NCI-H526 (cell line): Measurements from ENCODE around the gene SLC43A1.
"Not testable (repeated sequence)": the region's sequence is repeated elsewhere in the genome, so short reads cannot be mapped to it uniquely, and the experiment has no call there.

ENCODE experiments used
- DNase-seq, 2 experiments: peaks; one replicate each; lab custom pipeline; 2025; lab: John Stamatoyannopoulos, UW

Gene SLC43A1

DNA sequence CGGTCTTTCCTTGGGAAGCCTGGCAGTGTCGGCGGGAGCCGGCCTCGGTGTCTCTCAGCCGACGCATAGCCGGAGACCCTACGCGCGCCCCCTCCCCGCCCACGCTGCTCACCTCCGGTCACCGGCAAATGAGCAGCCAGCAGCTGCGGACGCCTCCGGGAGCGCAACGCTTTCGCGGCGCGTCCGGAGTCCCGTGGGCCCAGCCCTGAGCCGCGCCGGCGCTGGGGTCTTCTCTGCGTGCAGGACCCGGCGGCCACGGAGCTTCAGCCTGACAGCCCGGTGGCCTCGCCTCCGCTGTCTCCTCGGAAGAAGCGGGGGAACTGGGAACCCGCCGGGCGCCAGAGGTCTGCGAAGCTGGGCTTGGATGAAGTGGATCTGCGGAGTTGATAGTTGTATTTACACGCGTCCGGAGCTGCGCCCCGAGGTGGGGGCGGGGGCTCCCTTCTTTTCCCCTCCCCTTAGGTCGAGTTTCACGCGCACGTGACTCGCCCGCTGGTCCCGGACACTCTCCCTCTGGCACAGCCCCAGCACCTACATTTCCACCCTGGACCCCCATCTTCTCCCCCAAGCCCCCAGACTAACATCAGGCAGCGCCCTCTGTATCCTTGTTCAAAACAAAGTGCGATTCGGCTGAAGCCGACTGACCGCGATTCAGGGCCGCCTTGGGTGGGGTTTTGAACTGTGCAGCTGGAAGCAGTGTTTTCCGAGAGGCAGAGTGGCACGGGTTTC is at the start of gene SLC43A1:
SLC43A1 (minus strand) TSS at position 371 of the 729 bp plus-strand sequence. CDS start 1,591 bp downstream, outside the sequence.
- DNase-seq, result peak in 1 of 2 experiments; percentile 69

DNA sequence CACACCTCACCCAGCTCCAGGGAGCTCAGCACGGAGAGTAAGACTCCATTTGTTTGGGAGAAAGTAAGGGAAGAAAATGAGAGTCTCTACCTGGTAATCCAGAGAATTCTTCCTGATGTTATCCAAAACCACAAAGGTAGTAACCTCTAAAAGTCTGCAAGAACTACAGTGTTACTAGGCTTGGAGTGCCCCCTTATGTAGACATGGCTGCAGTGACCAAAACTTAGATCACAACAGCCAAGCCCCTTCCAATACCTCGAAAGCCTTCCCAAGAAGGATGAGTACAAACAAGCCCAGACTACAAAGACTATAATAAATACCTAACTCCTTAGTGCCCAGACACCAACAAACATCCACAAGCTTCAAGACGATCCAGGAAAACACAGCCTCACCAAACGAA is 47.1 kb upstream of the SLC43A1 start:
- no peak for DNase-seq

DNA sequence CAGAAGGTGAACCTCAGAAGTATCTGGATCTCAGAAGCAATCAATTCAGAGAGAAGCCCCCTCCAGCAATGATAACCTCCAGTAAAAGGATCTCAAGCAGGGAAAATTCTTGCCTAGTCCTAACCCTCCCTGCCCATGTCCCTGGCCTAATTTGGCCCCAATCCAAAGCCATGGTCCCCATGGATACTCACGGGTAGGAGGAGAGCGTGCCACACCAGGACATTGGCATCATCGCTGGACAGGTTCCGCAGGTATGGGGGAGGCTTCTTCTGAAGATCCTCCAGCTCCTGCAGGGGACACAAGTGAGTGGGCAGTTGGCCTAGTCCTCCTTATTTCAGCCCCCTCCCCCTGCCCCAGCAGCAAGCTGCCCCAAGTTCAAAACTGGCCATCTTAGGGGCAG is 44.6 kb upstream of the SLC43A1 start:
- DNase-seq, result no peak

DNA sequence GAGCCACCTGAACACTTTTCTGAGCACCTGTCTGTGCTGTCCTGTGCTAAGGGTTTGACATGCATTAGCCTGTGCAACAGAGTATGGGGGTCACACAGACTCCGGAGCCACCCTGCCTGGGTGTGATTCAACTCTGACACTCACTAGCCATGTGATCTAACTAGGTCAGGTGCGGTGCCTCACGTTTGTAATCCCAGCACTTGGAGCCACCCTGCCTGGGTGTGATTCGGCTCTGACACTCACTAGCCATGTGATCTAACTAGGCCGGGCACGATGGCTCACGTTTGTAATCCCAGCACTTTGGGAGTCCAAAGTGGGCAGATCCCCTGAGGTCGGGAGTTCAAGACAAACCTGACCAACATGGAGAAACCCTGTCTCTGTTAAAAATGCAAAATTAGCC is 40.5 kb upstream of the SLC43A1 start:
- no peak for DNase-seq

DNA sequence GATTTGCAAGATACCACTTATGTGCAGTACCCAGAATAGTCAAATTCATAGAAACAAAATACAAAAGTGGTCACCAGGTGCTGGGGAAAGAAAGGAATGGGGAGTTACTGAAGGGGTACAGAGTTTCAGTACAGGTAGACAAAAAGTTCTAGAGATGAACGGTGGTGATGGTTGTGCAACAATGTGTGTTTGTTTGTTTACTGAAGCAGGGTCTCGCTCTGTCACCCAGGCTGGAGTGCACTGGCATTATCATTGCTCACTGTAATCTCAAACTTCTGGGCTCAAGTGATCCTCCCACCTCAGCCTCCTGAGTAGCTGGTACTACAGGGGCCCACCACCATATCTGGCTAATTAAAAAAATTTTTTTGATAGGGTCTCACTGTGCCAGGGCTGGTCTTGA is 39.9 kb upstream of the SLC43A1 start:
- no peak for DNase-seq

DNA sequence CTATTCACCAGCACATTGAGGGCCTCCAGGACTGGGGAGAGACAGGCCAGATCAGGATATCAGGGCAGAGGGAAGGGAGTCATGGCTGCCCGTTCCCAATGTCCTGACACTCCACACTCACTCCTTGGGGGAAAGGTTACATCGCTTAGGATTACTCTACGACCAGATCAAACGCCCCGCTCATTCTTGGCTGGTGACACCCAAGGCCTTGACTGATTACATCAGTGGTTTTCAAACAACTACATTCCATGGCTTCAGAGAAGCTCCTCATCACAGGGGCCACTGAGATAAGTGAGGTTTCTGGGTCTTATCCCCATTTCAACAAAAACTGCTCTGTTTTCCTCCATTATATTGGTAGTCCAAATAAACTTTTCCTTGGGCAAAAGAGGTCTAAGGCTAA is 37.0 kb upstream of the SLC43A1 start:
- no peak for DNase-seq

DNA sequence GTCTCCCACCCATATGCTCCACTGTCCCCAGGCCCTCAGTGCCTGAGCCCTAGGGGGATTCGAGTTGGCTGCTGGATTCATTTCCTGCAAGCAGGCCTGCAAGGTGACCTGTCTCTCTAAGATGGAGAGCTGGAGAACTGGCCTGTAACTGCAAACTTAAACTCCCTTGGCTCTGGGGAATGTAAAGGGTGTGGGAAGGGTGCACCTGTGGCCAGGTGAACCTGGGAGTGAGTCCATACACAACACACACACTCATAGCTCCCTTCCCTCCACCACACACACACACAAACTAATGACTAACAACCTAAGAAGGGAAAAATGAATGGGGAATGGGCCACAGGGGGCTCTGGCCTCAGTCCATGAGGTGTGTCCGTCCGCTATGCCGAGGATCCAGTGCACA is 36.4 kb upstream of the SLC43A1 start:
- no peak for DNase-seq

DNA sequence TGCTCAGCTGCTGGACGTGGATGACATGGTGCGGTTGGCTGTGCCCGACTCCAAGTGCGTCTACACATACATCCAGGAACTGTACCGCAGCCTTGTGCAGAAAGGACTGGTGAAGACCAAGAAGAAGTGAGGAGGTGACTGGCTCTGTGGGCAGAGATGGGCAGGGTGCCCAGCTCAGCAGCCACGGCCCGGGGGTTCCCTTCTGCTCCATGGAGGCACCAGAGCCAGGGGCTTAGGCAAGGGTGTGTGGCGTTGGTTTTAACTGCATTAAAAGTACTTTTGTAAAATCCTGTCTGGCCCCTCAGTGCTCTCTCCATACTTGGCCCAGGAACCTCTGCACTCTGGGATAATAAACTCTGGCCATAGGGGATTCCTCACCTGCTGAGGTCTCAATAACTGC is 34.5 kb upstream of the SLC43A1 start:
- DNase-seq, result no peak

DNA sequence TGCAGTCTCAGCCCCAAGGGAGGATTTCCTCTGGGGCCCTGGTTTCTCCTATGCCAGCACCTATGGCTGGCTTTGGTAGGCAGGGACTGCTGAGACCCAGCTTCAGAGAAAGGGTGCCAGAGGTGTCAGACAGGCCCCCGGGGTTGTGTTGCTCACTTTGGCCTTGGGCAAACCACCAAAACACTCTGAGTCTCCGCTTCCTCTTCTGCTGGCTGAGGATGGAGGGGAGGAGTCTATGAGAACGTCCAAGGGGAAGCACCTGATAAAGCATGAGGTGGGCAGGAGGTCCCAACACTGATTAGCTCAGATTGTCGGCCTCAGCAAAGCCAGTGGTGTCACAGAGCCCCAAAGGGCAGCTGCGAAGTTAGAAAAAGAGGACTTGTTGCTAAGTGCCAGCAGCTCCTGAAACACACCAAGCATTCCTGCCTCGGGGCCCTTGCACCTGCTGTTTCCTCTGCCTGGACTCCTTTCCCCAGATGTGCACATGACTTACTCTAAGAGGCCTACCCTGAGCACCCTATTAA is 32.4 kb upstream of the SLC43A1 start:
- no peak for DNase-seq

DNA sequence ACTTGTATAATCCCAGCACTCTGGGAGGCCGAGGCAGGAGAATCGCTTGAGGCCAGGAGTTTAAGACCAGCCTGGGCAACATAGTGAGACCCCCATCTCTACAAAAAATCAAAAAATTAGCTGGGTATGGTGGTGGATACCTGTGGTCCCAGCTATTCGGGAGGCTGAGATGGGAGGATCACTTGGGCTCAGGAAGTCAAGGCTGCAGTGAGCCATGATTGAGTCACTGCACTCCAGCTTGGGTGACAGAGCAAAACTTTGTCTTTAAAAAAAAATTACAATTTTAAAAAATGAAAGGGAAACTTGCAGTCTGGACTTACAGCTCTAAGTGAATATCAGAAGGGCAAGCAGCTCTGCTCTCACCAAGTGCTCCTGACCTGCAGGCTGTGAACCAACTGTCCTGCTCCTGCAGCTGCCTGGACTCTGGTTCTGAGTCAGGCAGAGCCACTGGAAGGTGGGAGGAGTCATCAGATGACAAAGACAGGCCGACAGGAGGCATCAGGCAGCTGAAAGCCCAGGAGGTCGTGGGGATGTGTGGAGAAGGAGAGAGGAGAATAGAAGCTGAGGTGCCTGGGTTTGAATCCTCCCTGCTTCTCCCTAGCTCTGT is 31.5 kb upstream of the SLC43A1 start:
- DNase-seq, result peak in 1 of 2 experiments; percentile 15

DNA sequence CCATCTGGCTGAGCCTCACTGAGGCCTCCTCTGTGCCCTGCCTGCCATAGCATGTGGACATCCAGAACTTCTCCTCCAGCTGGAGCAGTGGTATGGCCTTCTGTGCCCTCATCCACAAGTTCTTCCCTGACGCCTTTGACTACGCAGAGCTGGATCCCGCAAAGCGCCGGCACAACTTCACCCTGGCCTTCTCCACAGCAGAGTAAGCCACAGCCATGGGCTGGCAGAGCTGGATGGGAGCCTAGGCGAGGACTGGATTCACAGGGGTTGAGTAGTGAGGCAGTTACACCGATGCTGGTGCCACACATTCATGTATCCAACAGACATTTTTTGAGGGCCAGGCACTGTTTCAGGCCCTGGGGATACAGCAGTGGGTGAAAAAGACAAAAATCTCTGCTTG is 30.9 kb upstream of the SLC43A1 start:
- no peak for DNase-seq

DNA sequence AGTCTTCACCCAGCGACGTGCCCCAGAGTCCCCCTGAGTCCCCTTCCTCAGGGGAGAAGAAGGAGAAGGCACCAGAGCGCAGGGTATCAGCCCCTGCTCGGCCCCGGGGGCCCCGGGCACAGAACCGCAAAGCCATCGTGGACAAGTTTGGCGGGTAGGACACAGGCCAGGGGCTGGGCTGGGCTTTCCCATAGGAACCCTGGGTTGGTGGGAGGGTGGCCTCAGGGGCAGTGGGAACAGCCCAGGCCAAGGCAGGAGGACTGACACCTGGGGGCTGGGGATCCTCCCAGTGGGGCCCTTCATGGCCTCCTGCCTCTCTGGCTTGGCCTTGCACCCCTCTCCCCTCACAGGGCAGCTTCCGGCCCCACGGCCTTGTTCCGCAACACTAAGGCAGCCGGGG is 30.4 kb upstream of the SLC43A1 start:
- DNase-seq, result no peak

DNA sequence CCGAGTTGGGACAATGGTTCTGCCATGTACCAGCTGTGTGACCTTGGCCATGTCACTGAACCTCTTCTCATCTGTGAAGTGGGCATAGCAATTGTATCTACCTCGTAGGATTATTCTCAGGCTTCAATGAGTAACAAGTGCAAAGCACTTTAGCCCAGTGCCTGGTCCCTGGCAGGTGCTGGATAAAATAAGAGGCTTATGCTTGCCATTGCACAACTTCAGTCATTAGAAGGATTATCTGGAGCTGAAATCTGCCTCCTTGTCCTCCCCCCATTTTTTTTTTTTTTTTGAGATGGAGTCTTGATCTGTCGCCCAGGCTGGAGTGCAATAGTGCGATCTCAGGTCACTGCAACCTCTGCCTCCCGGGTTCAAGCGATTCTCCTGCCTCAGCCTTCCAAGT is 29.1 kb upstream of the SLC43A1 start:
- no peak for DNase-seq

DNA sequence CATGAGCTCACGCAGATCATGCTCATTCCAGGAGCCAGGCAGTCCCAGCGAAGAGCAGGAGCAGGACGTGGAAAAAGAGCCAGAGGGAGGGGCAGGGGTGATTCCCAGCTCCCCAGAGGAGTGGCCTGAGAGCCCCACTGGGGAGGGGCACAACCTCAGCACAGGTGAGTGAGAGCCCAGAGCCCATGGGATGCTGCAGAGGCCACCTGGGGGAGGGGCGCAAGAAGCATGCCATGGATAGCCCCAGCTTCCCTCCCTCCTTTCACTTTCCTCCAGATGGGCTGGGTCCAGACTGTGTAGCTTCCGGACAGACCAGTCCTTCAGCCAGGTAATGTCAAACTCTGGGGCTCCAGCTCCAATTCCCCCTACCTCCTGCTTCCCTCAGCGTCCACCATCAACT is 28.1 kb upstream of the SLC43A1 start:
- DNase-seq, result no peak

DNA sequence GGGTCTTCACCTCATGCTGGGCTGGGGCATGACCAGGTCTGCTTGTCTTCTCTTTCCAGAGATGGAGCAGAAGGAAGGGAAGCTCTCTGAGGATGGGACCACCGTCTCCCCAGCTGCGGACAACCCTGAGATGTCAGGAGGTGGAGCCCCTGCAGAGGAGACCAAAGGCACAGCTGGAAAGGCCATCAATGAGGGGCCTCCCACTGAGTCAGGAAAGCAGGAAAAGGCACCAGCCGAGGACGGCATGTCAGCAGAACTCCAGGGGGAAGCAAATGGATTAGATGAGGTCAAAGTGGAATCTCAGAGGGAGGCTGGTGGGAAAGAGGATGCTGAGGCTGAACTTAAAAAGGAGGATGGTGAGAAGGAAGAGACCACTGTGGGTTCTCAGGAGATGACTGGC is 27.1 kb upstream of the SLC43A1 start:
- no peak for DNase-seq

DNA sequence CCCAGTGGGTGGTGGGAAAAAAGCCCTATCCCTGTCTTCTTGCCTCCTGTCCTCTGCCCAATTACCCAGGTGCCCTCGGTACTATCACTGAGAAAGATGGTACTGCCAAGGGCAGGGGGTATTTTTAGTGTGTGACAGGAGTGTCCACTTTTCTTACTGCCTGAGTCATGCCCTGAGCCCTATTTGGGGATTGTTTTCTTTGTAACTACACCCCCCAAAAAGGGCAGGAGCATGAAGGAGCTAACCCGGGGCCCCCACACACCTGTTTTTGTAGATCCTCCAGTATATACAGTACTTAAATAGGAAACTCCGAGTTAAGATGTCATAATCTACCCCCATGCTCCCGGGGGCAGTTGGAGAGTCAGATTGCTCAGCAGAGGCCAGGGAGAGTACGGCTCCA is 25.7 kb upstream of the SLC43A1 start:
- no peak for DNase-seq

DNA sequence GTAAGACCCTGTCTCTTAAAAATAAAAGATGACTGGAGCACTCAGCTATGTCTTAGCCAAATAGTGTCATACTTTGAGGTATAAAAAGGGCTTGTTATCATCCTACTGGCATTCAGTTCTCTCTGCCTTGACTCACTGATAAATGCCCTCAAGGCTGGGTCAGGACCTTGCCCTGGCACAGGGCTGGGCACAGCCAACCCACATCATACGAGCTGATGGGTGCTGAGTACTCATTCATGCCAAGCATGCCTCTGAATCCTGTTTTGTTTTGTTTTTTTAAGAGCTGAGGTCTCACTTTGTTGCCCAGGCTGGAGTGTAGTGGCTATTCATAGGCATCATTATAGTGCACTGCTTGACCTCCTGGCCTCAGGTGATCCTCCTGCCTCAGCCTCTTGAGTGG is 23.8 kb upstream of the SLC43A1 start:
- DNase-seq, result no peak

DNA sequence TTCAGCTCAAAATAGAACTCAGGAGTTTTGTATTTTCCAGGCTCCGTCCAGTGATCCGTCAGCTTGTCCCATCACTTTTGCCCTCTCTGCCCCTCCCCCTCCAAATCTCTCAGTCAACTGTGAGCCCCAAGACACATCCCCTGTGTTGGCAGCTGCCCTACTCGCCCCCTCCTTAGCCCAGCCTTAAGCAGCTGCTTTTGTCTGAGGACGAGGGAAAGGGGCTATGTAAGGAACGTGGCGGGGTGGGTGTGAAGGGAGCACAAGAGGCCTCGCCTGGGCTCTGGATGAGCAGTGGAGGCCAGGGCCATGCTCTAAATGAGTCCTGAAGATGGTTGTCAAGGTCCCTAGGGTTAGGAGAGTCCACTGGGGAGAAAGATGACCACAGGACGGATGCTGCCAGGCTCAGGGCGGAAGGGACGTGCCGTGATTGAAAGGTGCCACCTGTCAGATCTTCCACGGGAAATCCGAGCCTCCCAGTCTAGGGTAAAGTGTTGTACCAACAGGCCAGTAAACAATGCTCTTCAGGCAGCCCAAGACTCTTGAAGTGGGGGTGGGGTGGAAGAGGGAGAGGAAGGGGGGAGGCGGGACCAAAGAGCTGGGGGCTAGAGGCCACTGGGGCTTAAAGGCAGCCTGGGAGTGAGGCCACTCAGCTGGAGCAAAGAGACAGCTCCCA is 21.6 kb upstream of the SLC43A1 start, which contains the start of gene SMTNL1:
SMTNL1 (plus strand) TSS at position 649 of the 673 bp plus-strand sequence. CDS start 5,048 bp downstream, outside the sequence.
- DNase-seq, result no peak

DNA sequence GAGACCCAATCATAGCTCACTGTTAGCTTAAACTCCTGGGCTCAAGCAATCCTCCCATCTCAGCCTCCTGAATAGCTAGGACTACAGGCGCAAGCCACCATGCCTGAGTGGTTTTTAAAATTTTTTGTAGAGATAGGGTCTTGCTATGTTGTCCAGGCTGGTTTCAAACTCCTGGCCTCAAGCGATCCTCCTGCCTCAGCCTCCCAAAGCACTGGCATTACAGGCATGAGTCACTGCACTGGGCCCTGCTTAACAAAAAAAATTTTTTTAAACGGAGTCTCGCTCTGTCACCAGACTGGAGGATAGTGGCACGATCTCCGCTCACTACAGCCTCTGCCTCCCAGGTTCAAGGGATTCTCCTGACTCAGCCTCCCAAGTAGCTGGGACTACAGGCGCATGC is 18.9 kb upstream of the SLC43A1 start:
- DNase-seq, result not testable (repeated sequence)

DNA sequence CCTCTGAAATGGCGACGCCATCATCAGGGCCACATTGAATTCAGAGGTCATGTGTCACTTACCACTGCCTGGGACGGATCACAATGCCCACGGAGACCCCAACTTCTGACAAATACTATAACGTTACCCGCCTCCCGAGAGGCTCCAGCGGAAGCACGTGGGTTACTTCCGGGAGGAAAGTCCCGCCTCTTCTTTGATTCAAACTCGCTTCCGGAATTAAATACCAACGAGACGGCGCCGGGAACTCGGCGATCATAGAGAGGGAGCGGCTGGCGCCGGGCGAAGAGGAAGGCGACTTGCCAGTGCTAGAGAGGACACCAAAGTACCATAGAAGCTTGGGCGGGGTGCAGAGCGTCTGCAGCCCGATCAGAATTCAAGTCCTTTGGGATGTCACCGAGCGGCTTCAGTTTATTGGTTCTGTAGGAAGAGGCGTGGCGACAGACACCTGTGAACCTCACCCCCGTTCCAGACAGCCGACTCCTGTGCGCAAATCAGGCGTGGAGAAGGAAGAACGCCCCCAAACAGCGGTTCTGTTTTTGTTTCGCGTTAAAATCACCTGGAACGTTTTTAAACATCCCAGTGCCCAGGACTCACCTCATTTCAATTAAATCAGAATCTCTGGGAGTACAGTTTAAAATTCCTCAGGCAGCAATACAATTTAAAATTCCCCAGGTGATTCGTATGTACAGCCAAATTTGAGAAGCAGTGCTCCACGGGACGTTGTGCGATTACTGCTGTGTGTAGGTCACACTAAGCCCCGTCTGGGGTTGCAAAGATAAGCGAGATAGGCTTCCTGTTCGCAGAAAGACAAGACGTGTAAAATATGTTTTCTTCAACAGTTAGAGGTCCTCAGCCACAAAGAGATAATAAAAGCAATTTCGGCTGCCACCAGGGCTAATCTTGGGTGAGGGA is 15.3 kb upstream of the SLC43A1 start, which contains the start of gene TIMM10:
TIMM10 (minus strand) TSS at position 159 of the 912 bp plus-strand sequence. CDS start 565 bp downstream, outside the sequence.
- DNase-seq, result peak; percentile 99

DNA sequence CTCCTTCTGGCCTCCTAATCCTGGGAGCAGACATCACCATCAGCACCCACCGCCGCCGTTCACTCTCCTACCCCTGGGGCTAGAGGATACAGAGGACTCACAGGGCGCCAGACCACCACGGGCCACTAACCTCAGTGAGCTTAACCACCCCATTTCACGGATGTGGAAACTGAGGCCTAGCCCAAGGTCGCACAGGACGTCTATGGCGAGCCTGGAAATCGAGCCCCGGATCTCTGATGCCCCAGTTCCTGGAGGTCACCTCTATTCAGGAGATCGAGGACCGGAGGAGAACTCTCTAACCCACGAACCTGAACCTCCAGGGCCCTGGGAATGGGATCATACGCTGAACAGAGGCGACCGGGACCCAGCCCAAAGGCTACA is 14.7 kb upstream of the SLC43A1 start:
- DNase-seq, result no peak

DNA sequence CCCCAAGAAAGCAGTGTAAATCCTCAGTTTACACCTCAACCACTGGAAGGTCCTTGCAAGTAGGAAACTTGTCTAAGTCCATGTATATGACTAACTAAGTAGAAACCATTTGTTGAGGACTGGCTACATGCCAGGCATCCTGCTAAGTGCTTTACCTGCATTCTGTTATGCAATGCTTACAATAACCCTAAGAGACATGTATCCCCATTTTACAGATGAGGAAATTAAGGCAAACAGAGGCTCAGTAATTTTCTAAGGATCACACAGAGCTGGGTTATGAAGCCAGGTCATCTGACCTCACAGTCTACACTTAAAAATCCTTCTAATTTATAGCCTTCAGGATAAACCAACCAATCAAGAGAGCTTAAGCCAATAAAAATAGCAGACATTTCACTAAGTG is 13.5 kb upstream of the SLC43A1 start:
- no peak for DNase-seq
